Sigmoid colon (tissue), 7 donors: Measurements from ENCODE around the gene VAX1. TPM values are rescaled to one million over a fixed set of nuclear protein-coding genes. Genes with fewer than 3 reads are reported as not detected.

Experiments
- DNase-seq: peaks from one replicate; pipeline ENCODE4 v3.0.0-alpha.2; 2019
- H3K27ac ChIP-seq, 4 donors: fragments of 200-600 bp; sonication (generic); one replicate each; pipeline ENCODE4 v1.5.1; 2016 to 2019; ENCODE audit warnings: mild to moderate bottlenecking in 1 of 4
- H3K27me3 ChIP-seq, 3 donors: fragments of 200-600 bp; sonication (generic); one replicate each; pipeline ENCODE4 v1.5.1; 2019; ENCODE audit warnings: mild to moderate bottlenecking in 1 of 3
- H3K36me3 ChIP-seq, 4 donors: fragments of 200-600 bp; sonication (generic); one replicate each; pipeline ENCODE4 v1.5.1; 2016 to 2019
- H3K4me1 ChIP-seq, 4 donors: fragments of 200-600 bp; sonication (generic); one replicate each; pipeline ENCODE4 v1.5.1; 2017 to 2019
- H3K4me3 ChIP-seq, 4 donors: fragments of 200-600 bp; sonication (generic); one replicate each; pipeline ENCODE4 v1.5.1; 2017 to 2019; ENCODE audit warnings: mild to moderate bottlenecking in 2 of 4, moderate library complexity in 1 of 4
- H3K9me3 ChIP-seq, 4 donors: fragments of 200-600 bp in 3 of 4; sonication (generic) in 3 of 4; one replicate each; pipeline versions ENCODE4 v1.5.1 to v1.6.1; 2013 to 2019
- EP300 ChIP-seq, 4 donors: sonication (generic); formaldehyde crosslinking; IDR thresholded peaks; one replicate each; pipeline ENCODE4 v1.6.1; 2017; ENCODE audit warnings: antibody characterized with exemption in 4 of 4
- POLR2A ChIP-seq, 2 donors: fragments of 450-650 bp; IDR thresholded peaks; one replicate each; pipeline ENCODE4 v1.6.1; 2016; ENCODE audit warnings: antibody characterized with exemption in 2 of 2, mild to moderate bottlenecking in 2 of 2, moderate library complexity in 2 of 2
- POLR2AphosphoS5 ChIP-seq, 4 donors: sonication (generic); formaldehyde crosslinking; IDR thresholded peaks; one replicate each; pipeline ENCODE4 v1.6.1; 2017; ENCODE audit warnings: antibody characterized with exemption in 4 of 4
- WGBS, 2 donors: extraction: QIAGEN DNeasy Blood & Tissue Kit; methylation state at CpG; one replicate each; pipeline ENCODE4 v1.1.7; 2013; 5-methylcytosine and 5-hydroxymethylcytosine counted together
- intact Hi-C: fragments of 100-400 bp; cut with DNase I; formaldehyde crosslinking; loops from one replicate; pipeline ENCODE4 v1.15.1; 2023
- polyA plus RNA-seq, 3 donors: library from polyadenylated mRNA; stranded (reverse); fragments of 200-250 nt; gene quantifications; one replicate each; pipeline ENCODE4 v1.2.3, GENCODE V29; 2013
- total RNA-seq, 4 donors: library from RNA; depleted of rRNA; stranded (reverse); fragments of >200 nt; gene quantifications; one replicate each; pipeline ENCODE4 v1.1.0, GENCODE V29; 2016
- TF ChIP-seq, protein P1 (sequence below), 4 experiments: fragments of 450-650 bp in 3 of 4; fragments of 200-600 bp in 1 of 4; IDR thresholded peaks; one replicate each; pipeline ENCODE4 v1.5.1; 2016 to 2019; ENCODE audit warnings: antibody characterized with exemption in 4 of 4, mild to moderate bottlenecking in 3 of 4, moderate library complexity in 2 of 4
- donor health status: healthy with polysubstance abuse.
- donor health status: Bipolar disorder and iron deficiency.
- donor health status: healthy.

VAX1 gene
- total and polyA plus RNA-seq, 7 donors = not detected

GRCh38 chr10:117163954-117164548 lies 26.0 kb upstream of the VAX1 start:
- 11 to 12% methylated on average over 16 of the region's 16 CpGs for WGBS, 2 donors
- Histone ChIP-seq H3K4me1 (peaks cover 0 to 57% (median 44%) of the 10 kb centered on the region in 4 donors), H3K27me3 (peaks cover 69 to 100% (median 98%) of the 10 kb centered on the region in 3 donors), H3K4me3 (no peak overlapping the region), H3K27ac (no peak overlapping the region), H3K9me3 (no peaks in the 10 kb centered on the region), H3K36me3 (no peaks in the 10 kb centered on the region)
- DNase-seq = no peak
- TF ChIP-seq EP300 (IDR thresholded peaks at IDR 0.05) (no peak), POLR2A (IDR thresholded peaks at IDR 0.05) (no peak), POLR2AphosphoS5 (IDR thresholded peaks at IDR 0.05) (peak in 1 of 4 donors; percentile 9)
- TF ChIP-seq, protein P1, sequence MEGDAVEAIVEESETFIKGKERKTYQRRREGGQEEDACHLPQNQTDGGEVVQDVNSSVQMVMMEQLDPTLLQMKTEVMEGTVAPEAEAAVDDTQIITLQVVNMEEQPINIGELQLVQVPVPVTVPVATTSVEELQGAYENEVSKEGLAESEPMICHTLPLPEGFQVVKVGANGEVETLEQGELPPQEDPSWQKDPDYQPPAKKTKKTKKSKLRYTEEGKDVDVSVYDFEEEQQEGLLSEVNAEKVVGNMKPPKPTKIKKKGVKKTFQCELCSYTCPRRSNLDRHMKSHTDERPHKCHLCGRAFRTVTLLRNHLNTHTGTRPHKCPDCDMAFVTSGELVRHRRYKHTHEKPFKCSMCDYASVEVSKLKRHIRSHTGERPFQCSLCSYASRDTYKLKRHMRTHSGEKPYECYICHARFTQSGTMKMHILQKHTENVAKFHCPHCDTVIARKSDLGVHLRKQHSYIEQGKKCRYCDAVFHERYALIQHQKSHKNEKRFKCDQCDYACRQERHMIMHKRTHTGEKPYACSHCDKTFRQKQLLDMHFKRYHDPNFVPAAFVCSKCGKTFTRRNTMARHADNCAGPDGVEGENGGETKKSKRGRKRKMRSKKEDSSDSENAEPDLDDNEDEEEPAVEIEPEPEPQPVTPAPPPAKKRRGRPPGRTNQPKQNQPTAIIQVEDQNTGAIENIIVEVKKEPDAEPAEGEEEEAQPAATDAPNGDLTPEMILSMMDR (IDR thresholded peaks at IDR 0.05) = no peak
- intact Hi-C loops = no loop called here

DNA sequence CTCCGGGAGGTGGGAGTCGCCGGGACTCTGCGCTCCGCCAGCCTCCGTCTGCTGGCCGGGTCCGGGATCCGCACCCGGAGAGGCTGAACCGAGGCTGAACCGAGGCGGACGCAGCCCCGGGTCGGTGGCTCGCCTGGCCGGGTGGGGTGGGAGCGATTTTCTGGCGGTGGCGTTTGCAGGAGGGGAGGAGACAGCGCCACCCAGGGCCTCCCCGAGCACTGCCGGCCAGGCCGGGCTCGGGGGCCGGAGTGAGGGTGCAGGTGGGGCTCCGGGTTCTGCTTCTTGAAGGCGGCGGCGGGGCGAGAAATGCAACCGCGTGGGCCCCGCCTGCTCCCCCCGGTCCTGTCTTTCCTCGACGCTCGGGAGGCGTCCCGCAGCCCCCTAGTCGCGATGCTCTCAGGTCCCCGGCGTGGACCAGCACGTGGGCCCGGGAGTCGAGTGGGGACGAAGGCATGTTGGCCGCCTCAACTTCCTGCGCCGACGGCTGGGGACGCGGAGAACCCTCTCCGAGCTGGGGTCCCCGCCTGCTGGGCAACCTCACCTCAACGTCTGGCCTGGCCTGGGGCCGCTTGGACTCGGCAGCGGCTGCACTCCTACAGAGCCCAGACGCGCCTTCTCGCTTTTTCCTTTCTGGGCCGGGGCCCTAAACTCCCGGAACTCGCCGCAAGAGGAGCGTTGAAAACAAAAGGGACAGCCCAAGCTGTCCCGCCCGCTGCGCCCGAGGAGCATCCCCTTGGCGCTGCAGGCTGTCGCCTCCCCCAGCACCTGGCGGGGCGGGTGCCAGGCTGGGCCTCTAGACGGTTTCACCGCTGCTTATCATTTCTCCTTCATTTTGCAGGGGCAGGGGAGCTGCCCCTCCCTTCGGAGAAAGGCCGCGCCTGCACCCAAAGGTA lies 25.2 kb upstream of the VAX1 start:
- DNase-seq = no peak
- intact Hi-C loops = no loop called here
- Histone ChIP-seq H3K36me3 (no peaks in the 10 kb centered on the region), H3K27ac (no peak overlapping the region), H3K27me3 (peaks cover 68 to 100% (median 98%) of the 10 kb centered on the region in 3 donors), H3K4me3 (peak overlapping the region in 2 of 4 donors; percentile 3 to 18), H3K9me3 (no peaks in the 10 kb centered on the region), H3K4me1 (peaks cover 0 to 49% (median 42%) of the 10 kb centered on the region in 4 donors)
- 2 to 4% methylated on average over 82 of the region's 82 CpGs for WGBS, 2 donors
- TF ChIP-seq POLR2AphosphoS5 (IDR thresholded peaks at IDR 0.05) = no peak
- no peak for TF ChIP-seq EP300 (IDR thresholded peaks at IDR 0.05)
- TF ChIP-seq, protein P1 (IDR thresholded peaks at IDR 0.05) = no peak
- TF ChIP-seq POLR2A (IDR thresholded peaks at IDR 0.05) = no peak

DNA sequence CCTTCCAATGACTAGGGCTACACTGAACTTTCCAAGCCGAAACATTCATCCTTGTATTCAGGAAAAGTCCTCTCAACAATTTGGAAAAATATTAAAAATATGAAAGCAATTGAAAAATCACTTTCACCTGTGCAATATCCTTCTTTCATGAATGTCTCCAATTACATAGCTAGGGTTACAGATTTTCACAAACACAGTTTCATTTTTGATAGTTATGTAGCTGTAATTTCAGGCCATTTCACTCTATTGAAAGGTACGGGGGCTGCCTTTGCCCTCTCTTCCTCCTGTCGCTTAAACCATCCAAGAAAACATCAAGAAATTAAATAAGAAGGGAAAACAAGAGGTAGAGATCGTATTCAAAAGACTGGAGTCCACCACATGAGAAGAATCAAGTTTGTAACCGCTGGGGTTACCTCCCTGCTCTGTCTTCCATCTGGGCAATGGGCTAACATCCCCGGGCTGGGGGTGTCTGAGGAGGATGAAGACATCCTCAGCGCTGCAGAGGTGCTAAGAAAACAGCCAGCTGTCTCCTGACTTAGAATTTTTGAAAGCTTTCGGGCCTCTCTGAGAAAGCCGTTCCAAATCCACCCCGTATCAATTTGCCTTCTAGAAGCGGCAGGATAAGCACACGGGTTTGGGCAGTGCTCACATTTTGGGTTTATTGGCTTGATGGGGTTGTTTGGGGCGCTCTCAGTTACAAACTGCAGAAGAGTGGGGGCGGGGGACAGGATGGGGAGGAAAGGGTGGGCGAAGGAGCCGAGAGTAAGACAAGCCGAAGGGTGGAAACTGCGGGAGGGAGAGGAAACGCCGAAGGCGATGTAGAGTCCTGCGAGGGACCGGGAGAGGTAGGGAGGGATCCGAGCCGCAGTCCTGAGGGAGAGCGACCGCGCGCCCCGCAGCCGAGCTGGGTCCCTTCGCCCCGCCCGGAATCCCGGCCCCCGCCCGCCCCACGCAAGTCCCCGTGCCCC lies 24.3 kb upstream of the VAX1 start:
- no peak for TF ChIP-seq EP300 (IDR thresholded peaks at IDR 0.05)
- TF ChIP-seq, protein P1 (IDR thresholded peaks at IDR 0.05) = no peak
- TF ChIP-seq POLR2A (IDR thresholded peaks at IDR 0.05) = no peak
- no peak overlapping the region for H3K27ac ChIP-seq

DNA sequence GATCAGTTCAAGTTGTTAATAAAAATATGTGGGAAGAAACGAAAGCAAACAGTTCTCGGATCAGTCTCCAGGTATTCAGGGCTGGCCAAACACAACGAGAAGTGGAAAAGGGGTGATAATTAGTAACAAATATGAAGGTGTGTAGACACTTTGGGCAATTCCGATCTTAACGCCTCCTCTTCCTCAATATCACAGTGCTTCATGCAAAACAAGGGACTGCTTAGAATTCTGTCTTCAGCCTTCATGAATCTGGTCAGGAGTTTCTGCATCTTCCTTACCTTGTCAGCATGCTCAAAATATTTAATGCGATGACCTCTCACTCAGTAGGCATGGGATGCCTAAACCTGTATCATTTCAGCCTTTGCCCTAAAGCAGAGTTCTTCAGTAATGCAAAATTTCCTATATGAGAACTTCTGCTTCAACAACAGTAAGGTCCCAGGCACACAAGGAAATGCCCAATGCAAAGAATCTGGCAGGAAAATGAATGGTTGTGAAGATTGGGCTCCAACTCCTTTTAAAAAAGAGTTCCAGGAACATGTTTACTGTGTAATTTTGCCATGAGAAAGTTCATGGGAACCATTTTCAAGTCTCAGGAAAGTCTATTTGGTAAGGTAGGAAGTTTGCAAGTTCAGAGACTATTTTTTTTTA lies 23.4 kb upstream of the VAX1 start:
- no peak for DNase-seq
- TF ChIP-seq EP300 (IDR thresholded peaks at IDR 0.05) = no peak
- TF ChIP-seq, protein P1 (IDR thresholded peaks at IDR 0.05) = no peak
- peak in 2 of 4 donors; percentile 26 to 46 for TF ChIP-seq POLR2AphosphoS5 (IDR thresholded peaks at IDR 0.05)
- TF ChIP-seq POLR2A (IDR thresholded peaks at IDR 0.05) = no peak
- no peak overlapping the region for H3K4me3 ChIP-seq
- H3K9me3 ChIP-seq = no peaks in the 10 kb centered on the region
- peaks cover 53 to 100% (median 97%) of the 10 kb centered on the region in 3 donors for H3K27me3 ChIP-seq
- no peak overlapping the region for H3K27ac ChIP-seq
- peaks cover 0 to 36% (median 32%) of the 10 kb centered on the region in 4 donors for H3K4me1 ChIP-seq
- WGBS, 2 donors = 14 to 17% methylated on average over 6 of the region's 6 CpGs
- intact Hi-C loops = no loop called here
- H3K36me3 ChIP-seq = no peaks in the 10 kb centered on the region

More for the DNA sequence above, 24.3 kb upstream of the VAX1 start:
- Histone ChIP-seq H3K27me3 (peaks cover 59 to 100% (median 98%) of the 10 kb centered on the region in 3 donors), H3K4me1 (peaks cover 0 to 40% (median 33%) of the 10 kb centered on the region in 4 donors), H3K9me3 (no peaks in the 10 kb centered on the region), H3K36me3 (no peaks in the 10 kb centered on the region), H3K4me3 (peak overlapping the region in 2 of 4 donors; percentile 3 to 18)
- WGBS, 2 donors = 4 to 7% methylated on average over 39 of the region's 39 CpGs
- intact Hi-C loops = no loop called here
- no peak for DNase-seq
